ENCODE results near the gene TMEM212.

The TMEM212 gene

DNA sequence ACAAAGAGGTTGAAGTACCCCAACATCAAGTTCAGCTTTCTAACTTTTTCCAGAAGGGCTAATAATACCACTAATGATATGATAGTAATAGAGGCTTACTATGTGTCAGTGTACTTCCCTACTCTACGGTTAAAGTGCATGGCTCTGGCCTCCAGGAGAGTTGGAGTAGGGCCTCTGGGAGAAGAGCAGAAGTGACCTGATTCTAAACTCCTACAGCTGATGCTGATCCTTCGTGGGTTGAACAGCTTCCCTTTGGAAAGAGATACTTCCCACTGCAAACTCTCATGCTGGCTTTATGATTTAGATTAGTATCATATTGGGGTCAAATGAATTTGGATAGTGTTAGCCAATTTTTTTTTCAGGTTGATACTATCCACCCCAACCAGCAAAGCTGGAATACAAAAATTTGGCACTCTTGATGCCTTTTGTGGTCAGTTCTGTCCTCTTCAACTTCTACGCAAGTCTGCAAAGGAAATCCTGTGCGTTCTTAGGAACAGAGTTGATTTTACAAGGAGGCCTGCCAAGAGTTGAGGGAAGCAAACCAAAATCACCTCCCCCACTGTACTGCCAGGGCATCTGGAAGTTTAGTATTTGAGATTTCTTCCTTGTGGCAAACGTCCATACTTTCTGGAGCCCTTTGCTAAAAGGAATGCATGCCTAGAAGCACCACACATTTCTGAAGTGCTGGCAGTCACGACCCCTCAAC lies 17.8 kb downstream of the TMEM212 start:
- no peak for DNase-seq (ENCODE audit: low spot score)

GRCh38 chr3:171862392-171862791 lies 19.2 kb downstream of the TMEM212 start:
- no peak for DNase-seq (ENCODE audit: low spot score)

DNA sequence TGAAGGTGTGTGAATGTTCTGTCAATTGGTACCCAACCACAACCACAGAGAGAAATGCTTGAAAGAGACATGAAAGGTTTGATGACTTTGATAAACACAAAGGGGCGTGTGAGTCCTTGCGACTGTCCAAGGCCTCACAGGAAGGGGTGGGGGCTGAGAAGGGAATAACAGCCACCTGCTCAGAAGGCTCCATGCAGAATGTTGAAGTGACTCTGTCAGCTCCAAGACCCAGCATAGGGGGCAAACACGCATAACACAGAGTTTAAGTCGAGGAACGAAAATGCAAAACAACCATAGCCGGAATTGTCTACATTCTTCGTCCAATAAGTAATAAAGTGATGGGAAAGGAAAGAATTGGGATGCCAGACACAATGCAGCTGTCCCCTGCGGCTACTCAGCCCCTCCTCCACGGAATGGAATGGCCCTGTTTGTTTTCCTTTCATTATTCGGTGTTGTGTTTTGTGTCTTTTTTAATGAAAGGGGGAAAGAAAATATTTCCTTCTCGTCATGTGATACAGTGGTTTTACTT lies 19.9 kb downstream of the TMEM212 start:
- no peak for DNase-seq (ENCODE audit: low spot score)

- DNase-seq (ENCODE audit: low spot score), result no peak
These were observed 20.8 kb downstream of the TMEM212 start for GRCh38 chr3:171863920-171864319.

GRCh38 chr3:171865191-171865865 lies 22.2 kb downstream of the TMEM212 start:
- no peak for DNase-seq (ENCODE audit: low spot score)

DNA sequence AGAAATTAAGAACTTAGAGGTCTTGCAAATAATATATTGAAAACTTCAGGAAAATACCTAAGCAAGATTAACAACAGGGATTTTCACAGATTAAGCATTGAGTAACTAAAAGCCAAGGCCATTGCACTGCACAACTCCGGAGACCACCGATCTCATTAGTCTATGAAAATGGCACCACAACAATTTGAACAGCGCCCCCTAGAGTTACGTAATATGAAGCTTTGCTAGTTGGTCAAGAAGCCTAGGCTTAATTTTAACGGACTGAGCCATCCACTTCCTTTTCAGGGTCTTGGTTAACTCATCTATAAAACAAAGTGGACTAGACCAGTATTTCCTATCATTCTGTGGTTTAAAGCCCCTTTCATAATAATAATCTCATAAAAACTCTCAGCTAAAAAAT lies 24.8 kb downstream of the TMEM212 start:
- no peak for DNase-seq (ENCODE audit: low spot score)

DNA sequence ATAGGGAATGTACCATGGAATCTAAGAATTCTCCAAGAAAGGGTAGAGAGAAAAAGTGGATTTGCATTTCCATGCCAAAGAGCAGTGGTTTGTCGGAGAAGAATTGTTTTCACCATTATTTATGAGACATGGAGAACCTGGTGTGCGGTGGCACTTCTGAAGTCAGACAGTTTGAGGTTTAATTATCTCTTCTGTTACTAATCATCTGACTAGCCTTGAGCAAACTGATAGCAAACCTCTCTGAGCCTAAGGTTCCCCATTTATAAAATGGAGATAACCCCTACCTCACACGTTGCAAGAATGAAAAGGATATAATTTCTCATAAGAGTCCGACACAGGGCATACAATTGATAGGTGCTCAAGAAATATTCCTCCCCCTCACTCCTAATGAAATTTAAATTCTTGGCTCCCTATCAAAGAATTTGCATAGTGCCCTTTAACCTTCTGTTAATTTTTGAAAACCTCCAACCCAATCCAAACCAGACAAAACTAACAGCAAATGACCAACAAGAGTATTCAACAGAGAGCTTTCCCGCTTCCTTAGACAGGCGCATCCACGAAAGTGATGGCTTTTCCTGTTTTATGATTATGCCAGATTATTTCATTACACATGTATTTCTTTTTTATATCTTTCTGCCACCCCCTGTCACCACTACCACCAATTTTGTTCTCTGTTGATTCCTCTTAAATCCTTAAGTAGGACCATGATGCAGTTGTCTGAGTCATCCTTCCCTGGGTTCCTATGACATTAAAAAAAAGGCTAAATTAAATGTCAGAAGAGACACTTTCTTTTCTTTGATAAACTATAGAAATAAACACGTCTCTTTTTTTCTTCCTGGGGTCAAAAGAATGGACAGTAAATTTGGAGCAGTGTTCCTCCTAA lies 28.5 kb downstream of the TMEM212 start:
- DNase-seq (ENCODE audit: low spot score), result no peak

DNA sequence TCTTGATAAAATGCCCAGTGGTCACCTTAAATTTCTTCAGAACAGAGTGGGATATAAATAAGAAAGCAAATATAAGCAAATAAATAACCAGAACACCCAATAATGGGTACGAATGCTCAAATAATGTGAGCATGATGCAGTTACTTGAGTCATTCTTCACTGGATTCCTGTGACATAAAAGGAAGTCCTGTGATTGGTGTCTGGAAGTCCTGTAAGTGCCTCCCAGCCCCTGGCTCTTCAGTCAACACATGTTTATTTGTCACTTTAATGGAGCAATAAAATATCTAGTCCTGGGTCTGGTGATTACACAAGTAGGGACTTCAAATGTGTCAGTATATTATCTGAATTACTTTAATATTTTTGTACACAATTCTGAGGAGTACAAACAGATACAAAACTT lies 30.4 kb downstream of the TMEM212 start:
- no peak for DNase-seq (ENCODE audit: low spot score)

- DNase-seq (ENCODE audit: low spot score), result no peak
These were observed 31.1 kb downstream of the TMEM212 start for GRCh38 chr3:171874251-171874681.

GRCh38 chr3:171874879-171875278 lies 31.7 kb downstream of the TMEM212 start:
- no peak for DNase-seq (ENCODE audit: low spot score)

DNA sequence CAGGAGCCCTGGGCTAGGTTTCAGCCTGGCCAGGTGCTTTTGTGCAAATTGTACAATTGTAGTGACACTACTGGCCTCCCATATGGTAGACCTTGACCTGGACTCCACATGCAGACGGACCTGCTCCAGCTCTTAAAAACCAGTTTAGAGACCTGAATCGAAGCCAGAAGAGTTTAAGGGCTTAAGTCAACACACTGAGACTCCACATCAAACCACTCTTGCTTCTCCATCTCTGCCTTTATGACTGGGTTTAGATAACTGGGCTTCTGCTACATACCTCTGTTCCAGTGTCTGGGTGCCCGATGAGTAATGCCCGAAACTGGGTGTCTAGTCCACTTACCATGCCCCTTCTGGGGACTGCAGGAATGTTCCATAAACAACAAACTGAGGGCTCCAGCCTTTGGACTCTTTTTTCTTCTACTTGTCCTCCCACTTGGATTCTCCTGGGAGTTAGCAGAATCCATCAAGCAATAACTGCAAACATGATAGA lies 32.8 kb downstream of the TMEM212 start:
- no peak for DNase-seq (ENCODE audit: low spot score)

DNA sequence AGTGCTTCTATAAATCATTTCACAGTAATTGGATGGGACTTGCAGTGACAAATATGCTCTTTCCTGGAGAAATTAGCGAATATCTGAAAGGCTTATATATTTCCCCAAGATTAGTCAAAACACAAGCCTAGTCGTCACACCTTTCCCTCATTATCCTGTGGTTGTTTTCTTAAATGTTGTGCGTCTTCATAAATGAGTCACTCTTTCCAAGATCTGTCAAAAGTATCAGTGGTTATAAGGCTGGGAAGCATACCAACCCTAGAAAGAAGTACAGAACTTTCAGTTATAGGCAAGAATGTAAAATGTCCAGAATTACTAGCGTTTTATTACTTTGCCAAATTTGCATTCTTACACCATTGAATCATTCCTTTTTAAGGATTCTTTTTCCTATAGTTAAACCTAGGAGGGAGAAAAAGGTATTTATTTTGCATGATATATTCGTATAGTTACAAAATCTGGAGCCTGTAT lies 33.6 kb downstream of the TMEM212 start:
- no peak for DNase-seq (ENCODE audit: low spot score)

- no peak for DNase-seq (ENCODE audit: low spot score)
These were observed 35.5 kb downstream of the TMEM212 start for GRCh38 chr3:171878461-171879225.

- no peak for DNase-seq (ENCODE audit: low spot score)
These were observed 36.3 kb downstream of the TMEM212 start for GRCh38 chr3:171879472-171879871.

DNA sequence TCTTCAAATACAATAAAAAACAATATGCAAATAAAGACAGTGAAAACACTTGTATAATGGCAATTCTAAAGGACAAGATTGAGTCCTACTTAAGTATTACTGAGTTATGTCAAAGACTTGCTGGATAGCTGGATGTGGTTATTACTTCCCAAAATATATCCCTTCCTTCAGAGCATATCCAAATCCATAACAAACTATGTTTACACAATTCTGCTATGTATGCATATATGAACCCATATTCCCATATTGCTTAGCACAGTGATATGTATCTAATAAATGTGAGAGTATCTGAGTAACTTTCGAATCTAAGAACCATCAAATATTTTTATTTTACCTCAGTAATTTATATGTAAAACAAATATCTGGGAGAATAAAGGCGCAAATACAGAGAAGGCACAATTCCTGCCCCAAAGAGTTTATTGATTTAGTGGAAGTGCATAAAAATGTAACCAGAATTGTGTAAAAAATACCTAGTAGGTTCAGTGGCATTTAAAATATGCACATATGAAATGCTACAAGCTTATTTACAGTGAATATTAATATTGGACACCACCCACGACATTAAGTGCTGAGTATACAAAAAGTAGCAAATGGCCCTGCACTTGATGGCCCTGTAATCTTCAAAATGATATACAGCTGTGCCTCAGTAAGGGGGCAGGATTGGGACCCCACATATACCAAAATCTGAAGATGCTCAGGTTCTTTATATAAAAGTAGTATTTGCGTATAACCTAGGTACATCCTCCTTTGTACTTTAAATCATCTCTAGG lies 37.1 kb downstream of the TMEM212 start:
- no peak for DNase-seq (ENCODE audit: low spot score)

GRCh38 chr3:171881251-171881650 lies 38.1 kb downstream of the TMEM212 start:
- no peak for DNase-seq (ENCODE audit: low spot score)

DNA sequence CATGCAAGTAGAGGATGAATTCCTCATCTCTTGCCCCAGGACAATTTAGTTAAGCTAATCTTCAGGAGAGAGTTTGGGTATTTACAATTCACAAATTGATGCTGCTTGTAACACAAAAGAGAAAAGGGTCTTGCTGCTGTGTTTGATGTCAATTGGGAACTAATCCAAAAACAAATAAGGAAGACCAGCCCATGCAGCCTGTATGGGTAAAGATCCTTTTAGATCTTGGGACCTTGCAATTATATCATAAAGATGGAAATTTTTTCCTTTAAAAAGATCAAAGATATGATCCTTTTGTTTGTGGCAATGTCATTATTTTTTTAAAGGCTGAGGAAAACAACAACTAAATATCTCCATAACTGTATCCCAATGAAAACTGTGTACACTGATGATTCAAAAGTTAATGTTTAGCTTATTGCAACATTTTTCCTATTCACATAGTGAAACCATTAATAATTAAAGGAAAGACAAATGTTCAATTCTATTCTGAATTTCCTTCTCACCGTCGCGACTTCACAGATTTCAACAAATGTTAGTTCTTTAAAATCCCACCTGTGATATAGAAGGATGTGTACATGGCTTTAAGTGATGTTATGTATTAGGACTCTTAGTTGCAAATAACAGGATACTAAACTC lies 40.2 kb downstream of the TMEM212 start:
- no peak for DNase-seq (ENCODE audit: low spot score)

DNA sequence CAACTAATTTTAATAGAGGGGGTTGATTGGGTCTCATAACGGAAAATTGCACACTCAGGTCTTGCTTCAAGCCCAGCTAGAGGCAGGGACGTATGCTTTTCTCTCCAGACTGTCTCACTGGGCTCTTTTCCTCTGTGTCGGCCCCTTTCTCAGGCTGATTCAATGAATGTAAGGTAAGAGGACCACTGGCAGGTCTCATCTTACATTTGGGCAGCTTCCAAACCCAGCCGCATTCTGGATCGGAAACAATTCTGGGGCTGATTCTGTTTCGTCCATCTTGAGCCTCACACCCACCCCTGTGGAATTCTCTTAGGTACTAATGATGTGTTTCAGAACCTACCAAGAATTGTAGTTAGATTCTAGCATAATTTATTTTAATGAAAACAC lies 40.7 kb downstream of the TMEM212 start:
- DNase-seq (ENCODE audit: low spot score), result no peak

- no peak for DNase-seq (ENCODE audit: low spot score)
These were observed 45.3 kb downstream of the TMEM212 start for GRCh38 chr3:171888466-171888865.

GRCh38 chr3:171890398-171890797 lies 47.2 kb downstream of the TMEM212 start:
- no peak for DNase-seq (ENCODE audit: low spot score)
